Panc1 (cell line): ENCODE results near the gene SOD1. TPM values are rescaled to one million over a fixed set of nuclear protein-coding genes. Genes with fewer than 3 reads are reported as not detected.
"Not testable (repeated sequence)": the region's sequence is repeated elsewhere in the genome, so short reads cannot be mapped to it uniquely, and the experiment has no call there.

Source experiments
- ATAC-seq: fragments of 200-7000 bp; cut with Tn5 transposase; 2 replicates; pipeline ENCODE4 v1.9.1; 2020; ENCODE audit warnings: mild to moderate bottlenecking, moderate library complexity
- BruUV-seq: library from RNA; stranded (reverse); fragments of 400-500 nt; replicated peaks from 2 replicates; lab custom pipeline; 2021; lab: Mats Ljungman, UMichigan
- CTCF ChIA-PET: fragments of 300-600 bp; sonication (Branson Sonifier 250); formaldehyde crosslinking; loops from one replicate; lab custom pipeline; 2022; ENCODE audit warnings: antibody characterized with exemption; lab: Charles Lee
- POLR2A ChIA-PET: fragments of 300-600 bp; sonication (Branson Sonifier 250); formaldehyde crosslinking; loops from one replicate; lab custom pipeline; 2022; ENCODE audit warnings: antibody characterized with exemption; lab: Charles Lee
- DNase-seq: peaks from one replicate; pipeline ENCODE4 v3.0.0-alpha.2; 2010; ENCODE audit warnings: low read depth, low spot score
- H3K27ac ChIP-seq: 2 replicates; pipeline ENCODE4 v1.5.1; 2011; ENCODE audit warnings: mild to moderate bottlenecking, low read length, inconsistent platforms
- H3K27me3 ChIP-seq: fragments of 200-500 bp; sonication (Bioruptor generic); 2 replicates; pipeline ENCODE4 v1.6.0; 2014; ENCODE audit warnings: low read length, inconsistent platforms; ENCODE audit not compliant: control insufficient read depth, insufficient read depth
- H3K36me3 ChIP-seq: fragments of 200-500 bp; sonication (Bioruptor generic); 2 replicates; pipeline ENCODE4 v1.5.1; 2014; ENCODE audit warnings: inconsistent platforms, mild to moderate bottlenecking, low read length, moderate library complexity; ENCODE audit not compliant: control insufficient read depth, insufficient read depth
- H3K4me1 ChIP-seq: 2 replicates; pipeline ENCODE4 v1.5.1; 2011; ENCODE audit warnings: inconsistent platforms, mild to moderate bottlenecking, low read length, moderate library complexity; ENCODE audit not compliant: control insufficient read depth, insufficient read depth
- H3K4me3 ChIP-seq, 2 experiments: 2 replicates each; pipeline ENCODE4 v1.5.1; 2011 to 2012; ENCODE audit warnings: low read depth in 2 of 2, low read length in 2 of 2, mild to moderate bottlenecking in 2 of 2, inconsistent platforms in 1 of 2, moderate library complexity in 1 of 2
- H3K9me3 ChIP-seq: fragments of 200-500 bp; sonication (Bioruptor generic); 2 replicates; pipeline ENCODE4 v1.5.1; 2014; ENCODE audit warnings: low read depth, mild to moderate bottlenecking, inconsistent platforms, low read length, moderate library complexity; ENCODE audit not compliant: control insufficient read depth, insufficient read depth
- CTCF ChIP-seq: fragments of 450-650 bp; IDR thresholded peaks from 2 replicates; pipeline ENCODE4 v1.5.1; 2017; ENCODE audit warnings: mild to moderate bottlenecking
- POLR2AphosphoS5 ChIP-seq: IDR thresholded peaks from 2 replicates; pipeline ENCODE4 v1.6.1; 2012; ENCODE audit warnings: mild to moderate bottlenecking, low read depth, low read length, moderate library complexity
- SIN3A ChIP-seq: IDR thresholded peaks from 2 replicates; pipeline ENCODE4 v1.6.1; 2012; ENCODE audit warnings: low read depth, mild to moderate bottlenecking, low read length, moderate library complexity, borderline replicate concordance; ENCODE audit not compliant: insufficient read depth
- TCF7L2 ChIP-seq: IDR thresholded peaks from 2 replicates; pipeline ENCODE4 v1.6.1; 2011; ENCODE audit warnings: mild to moderate bottlenecking, low read depth, low read length, inconsistent platforms
- in situ Hi-C: cut with HindIII; loops from 2 replicates; pipeline ENCODE4 v1.10.0; 2016; ENCODE audit warnings: low sequenced_read_pairs, low pct_unique_long_range_greater_than_20kb
- intact Hi-C: fragments of 100-400 bp; cut with micrococcal nuclease; formaldehyde crosslinking; loops from one replicate; pipeline ENCODE4 v1.10.0; 2022; ENCODE audit not compliant: unreplicated experiment
- total RNA-seq: library from RNA; stranded (reverse); gene quantifications from one replicate; pipeline ENCODE4 v1.2.1, GENCODE V29; 2021; ENCODE audit not compliant: unreplicated experiment
- TF ChIP-seq, protein P1 (sequence below), 2 experiments: IDR thresholded peaks; 2 replicates each; pipeline ENCODE4 v1.6.1; 2011 to 2012; ENCODE audit warnings: low read depth in 2 of 2, control low read depth in 1 of 2, low read length in 1 of 2, mild to moderate bottlenecking in 1 of 2, moderate library complexity in 1 of 2; ENCODE audit not compliant: insufficient read depth in 1 of 2

Gene SOD1
- total RNA-seq, 1 experiment from 2014 or later: 221 TPM

GRCh38 chr21:31650930-31651329 lies 8.6 kb upstream of the SOD1 start:
- POLR2A ChIA-PET: no interaction called here
- no peaks in the 10 kb centered on the region for H3K27me3 ChIP-seq
- no peak for DNase-seq
- TF ChIP-seq SIN3A (no peak), CTCF (no peak), POLR2AphosphoS5 (no peak), TCF7L2 (no peak)
- TF ChIP-seq, protein P1, sequence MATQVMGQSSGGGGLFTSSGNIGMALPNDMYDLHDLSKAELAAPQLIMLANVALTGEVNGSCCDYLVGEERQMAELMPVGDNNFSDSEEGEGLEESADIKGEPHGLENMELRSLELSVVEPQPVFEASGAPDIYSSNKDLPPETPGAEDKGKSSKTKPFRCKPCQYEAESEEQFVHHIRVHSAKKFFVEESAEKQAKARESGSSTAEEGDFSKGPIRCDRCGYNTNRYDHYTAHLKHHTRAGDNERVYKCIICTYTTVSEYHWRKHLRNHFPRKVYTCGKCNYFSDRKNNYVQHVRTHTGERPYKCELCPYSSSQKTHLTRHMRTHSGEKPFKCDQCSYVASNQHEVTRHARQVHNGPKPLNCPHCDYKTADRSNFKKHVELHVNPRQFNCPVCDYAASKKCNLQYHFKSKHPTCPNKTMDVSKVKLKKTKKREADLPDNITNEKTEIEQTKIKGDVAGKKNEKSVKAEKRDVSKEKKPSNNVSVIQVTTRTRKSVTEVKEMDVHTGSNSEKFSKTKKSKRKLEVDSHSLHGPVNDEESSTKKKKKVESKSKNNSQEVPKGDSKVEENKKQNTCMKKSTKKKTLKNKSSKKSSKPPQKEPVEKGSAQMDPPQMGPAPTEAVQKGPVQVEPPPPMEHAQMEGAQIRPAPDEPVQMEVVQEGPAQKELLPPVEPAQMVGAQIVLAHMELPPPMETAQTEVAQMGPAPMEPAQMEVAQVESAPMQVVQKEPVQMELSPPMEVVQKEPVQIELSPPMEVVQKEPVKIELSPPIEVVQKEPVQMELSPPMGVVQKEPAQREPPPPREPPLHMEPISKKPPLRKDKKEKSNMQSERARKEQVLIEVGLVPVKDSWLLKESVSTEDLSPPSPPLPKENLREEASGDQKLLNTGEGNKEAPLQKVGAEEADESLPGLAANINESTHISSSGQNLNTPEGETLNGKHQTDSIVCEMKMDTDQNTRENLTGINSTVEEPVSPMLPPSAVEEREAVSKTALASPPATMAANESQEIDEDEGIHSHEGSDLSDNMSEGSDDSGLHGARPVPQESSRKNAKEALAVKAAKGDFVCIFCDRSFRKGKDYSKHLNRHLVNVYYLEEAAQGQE (IDR thresholded peaks at IDR 0.05; ENCODE audit: insufficient read depth in 1 of 2, low read depth in 2 of 2, low read length in 1 of 2): no peak
- no TSS peak for BruUV-seq
- intact Hi-C loops (no loop called here), in situ Hi-C loops (no loop called here)
- H3K27ac ChIP-seq: no peak overlapping the region
- H3K4me3 ChIP-seq: no peak overlapping the region
- no peaks in the 10 kb centered on the region for H3K4me1 ChIP-seq
- H3K36me3 ChIP-seq: no peaks in the 10 kb centered on the region
- no peak for ATAC-seq
- no peaks in the 10 kb centered on the region for H3K9me3 ChIP-seq
- CTCF ChIA-PET: no interaction called here

DNA sequence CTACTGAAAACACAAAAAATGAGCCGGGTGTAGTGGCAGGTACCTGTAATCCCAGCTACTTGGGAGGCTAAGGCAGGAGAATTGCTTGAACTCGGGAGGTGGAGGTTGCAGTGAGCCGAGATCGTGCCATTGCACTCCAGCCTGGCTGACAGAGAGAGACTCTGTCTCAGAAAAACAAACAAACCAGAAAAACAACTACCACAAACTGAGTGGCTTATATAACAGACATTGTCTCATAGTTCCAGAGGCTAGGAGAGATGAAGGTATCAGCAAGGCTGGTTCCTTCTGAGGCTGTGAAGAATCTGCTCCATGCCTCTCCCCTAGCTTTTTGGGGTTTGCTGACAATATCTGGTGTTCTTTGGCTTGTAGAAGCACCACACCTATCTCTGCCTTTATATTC lies 8.0 kb upstream of the SOD1 start:
- in situ Hi-C loops, POLR2A ChIA-PET, intact Hi-C loops: not testable (repeated sequence)

DNA sequence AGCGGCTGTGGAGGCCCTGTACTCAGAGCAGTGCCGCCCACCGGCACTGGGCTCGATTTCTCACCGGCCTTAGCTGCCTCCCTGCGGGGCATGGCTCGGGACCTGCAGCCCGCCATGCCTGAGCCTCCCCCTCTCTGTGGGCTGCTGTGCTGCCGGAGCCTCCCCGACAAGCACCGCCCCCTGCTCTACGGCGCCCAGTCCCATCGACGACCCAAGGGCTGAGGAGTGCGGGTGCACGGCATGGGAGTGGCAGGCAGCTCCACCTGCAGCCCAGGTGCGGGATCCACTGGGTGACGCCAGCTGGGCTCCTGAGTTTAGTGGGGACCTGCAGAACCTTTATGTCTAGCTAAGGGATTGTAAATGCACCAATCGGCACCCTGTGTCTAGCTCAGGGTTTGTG lies 5.2 kb upstream of the SOD1 start:
- no peak for ATAC-seq
- TF ChIP-seq, protein P1 (IDR thresholded peaks at IDR 0.05; ENCODE audit: insufficient read depth in 1 of 2, low read depth in 2 of 2, low read length in 1 of 2): no peak
- no peak for TF ChIP-seq CTCF
- TF ChIP-seq TCF7L2: no peak
- TF ChIP-seq POLR2AphosphoS5: no peak
- TF ChIP-seq SIN3A: no peak
- Histone ChIP-seq H3K36me3 (no peaks in the 10 kb centered on the region), H3K27me3 (no peaks in the 10 kb centered on the region), H3K27ac (no peak overlapping the region), H3K4me3 (no peak overlapping the region), H3K9me3 (no peaks in the 10 kb centered on the region), H3K4me1 (no peaks in the 10 kb centered on the region)
- BruUV-seq: no TSS peak
- CTCF ChIA-PET: no interaction called here
- no peak for DNase-seq
- POLR2A ChIA-PET: no interaction called here
- intact Hi-C loops: no loop called here
- in situ Hi-C loops: no loop called here

More for the DNA sequence above, 8.0 kb upstream of the SOD1 start:
- DNase-seq, H3K27me3 ChIP-seq, H3K36me3 ChIP-seq, BruUV-seq, H3K27ac ChIP-seq, H3K4me3 ChIP-seq, H3K4me1 ChIP-seq, ATAC-seq, H3K9me3 ChIP-seq, CTCF ChIA-PET: not testable (repeated sequence)
